Measurements from ENCODE around the gene ST3GAL2. TPM values are rescaled to one million over a fixed set of nuclear protein-coding genes. Genes with fewer than 3 reads are reported as not detected.

The ST3GAL2 gene
- total and polyA plus RNA-seq, 4 donors = 8.4 to 37.0 (median 30.5) TPM

DNA sequence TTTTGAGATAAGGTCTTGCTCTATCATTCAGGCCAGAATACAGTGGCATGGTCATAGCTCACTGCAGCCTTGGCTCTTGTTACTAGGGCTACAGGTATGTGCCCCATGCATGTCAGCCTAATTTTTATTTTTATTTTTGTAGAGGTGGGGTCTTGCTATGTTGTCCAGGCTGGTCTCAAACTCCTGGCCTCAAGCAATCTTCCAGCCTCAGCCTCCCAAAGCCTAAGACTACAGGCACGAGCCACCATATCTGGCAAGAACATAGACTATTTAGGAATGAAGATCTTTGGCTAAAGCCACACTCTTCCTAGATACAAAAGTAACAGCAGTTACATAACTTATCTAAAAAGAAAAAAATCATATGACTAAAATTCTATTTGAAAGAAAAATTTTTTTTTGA lies 107.8 kb downstream of the ST3GAL2 start:
- DNase-seq (no peak), ATAC-seq (ENCODE audit: insufficient read depth, low FRiP score) (no peak)
- TF ChIP-seq, protein P1, sequence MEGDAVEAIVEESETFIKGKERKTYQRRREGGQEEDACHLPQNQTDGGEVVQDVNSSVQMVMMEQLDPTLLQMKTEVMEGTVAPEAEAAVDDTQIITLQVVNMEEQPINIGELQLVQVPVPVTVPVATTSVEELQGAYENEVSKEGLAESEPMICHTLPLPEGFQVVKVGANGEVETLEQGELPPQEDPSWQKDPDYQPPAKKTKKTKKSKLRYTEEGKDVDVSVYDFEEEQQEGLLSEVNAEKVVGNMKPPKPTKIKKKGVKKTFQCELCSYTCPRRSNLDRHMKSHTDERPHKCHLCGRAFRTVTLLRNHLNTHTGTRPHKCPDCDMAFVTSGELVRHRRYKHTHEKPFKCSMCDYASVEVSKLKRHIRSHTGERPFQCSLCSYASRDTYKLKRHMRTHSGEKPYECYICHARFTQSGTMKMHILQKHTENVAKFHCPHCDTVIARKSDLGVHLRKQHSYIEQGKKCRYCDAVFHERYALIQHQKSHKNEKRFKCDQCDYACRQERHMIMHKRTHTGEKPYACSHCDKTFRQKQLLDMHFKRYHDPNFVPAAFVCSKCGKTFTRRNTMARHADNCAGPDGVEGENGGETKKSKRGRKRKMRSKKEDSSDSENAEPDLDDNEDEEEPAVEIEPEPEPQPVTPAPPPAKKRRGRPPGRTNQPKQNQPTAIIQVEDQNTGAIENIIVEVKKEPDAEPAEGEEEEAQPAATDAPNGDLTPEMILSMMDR (IDR thresholded peaks at IDR 0.05; ENCODE audit: control extremely low read depth, extremely low read depth) = no peak
- Histone ChIP-seq H3K36me3 (ENCODE audit: control insufficient read depth in 4 of 4, insufficient read depth in 4 of 4, low read length in 4 of 4) (peaks cover 14 to 32% (median 17%) of the 10 kb centered on the region in 4 donors), H3K4me1 (ENCODE audit: control insufficient read depth in 5 of 5, insufficient read depth in 5 of 5, low read length in 5 of 5) (no peaks in the 10 kb centered on the region), H3K27me3 (ENCODE audit: control insufficient read depth in 3 of 3, insufficient read depth in 3 of 3, low read length in 2 of 3) (no peaks in the 10 kb centered on the region), H3K9me3 (ENCODE audit: control insufficient read depth in 4 of 4, insufficient read depth in 3 of 4, low read length in 3 of 4) (no peaks in the 10 kb centered on the region), H3K9ac (ENCODE audit: insufficient read depth in 1 of 2, low read length in 2 of 2) (no peak overlapping the region), H3K4me3 (no peak overlapping the region), H3K27ac (ENCODE audit: low read depth in 1 of 2, low read length in 1 of 2) (no peak overlapping the region)
- WGBS, 2 donors = 90 to 96% methylated on average over 1 of the region's 1 CpG

Small RNA genes within 50 kb of the gene (small RNA-seq; reads per million reads assigned to genes)
- gene RNU6-23P (ENCODE audit: low replicate concordance) = 0.08 reads per million
- gene RPS27P26 (ENCODE audit: low replicate concordance) = not detected

Other genes starting within 250 kb of the ST3GAL2 start
- gene EXOSC6, start 187.2 kb downstream of the ST3GAL2 start, total RNA-seq = 10 to 100 TPM; 27.8 to 28.0 TPM
- 10 to 100 TPM in 1 of 2 donors, 1 to 10 TPM in 1; 7.1 to 17.6 TPM for gene EXOSC6, start 187.2 kb downstream of the ST3GAL2 start, polyA plus RNA-seq
- gene AARS1, start 149.6 kb downstream of the ST3GAL2 start, total RNA-seq = 100 to 1,000 TPM in 1 of 2 donors, 10 to 100 TPM in 1; 61.3 to 147 TPM
- gene AARS1, start 149.6 kb downstream of the ST3GAL2 start, polyA plus RNA-seq = 10 to 100 TPM; 46.9 to 73.8 TPM
- 10 to 100 TPM; 27.1 to 27.2 TPM for gene DDX19B, start 139.9 kb downstream of the ST3GAL2 start, total RNA-seq
- gene DDX19B, start 139.9 kb downstream of the ST3GAL2 start, polyA plus RNA-seq = 10 to 100 TPM; 23.2 to 32.7 TPM
- gene DDX19A, start 92.2 kb downstream of the ST3GAL2 start, total RNA-seq = 10 to 100 TPM; 27.3 to 38.7 TPM
- gene DDX19A, start 92.2 kb downstream of the ST3GAL2 start, polyA plus RNA-seq = 10 to 100 TPM; 18.9 to 27.4 TPM
- 10 to 100 TPM; 13.7 to 24.1 TPM for gene FCSK, start 15.5 kb upstream of the ST3GAL2 start, total RNA-seq
- 10 to 100 TPM; 12.0 to 14.7 TPM for gene FCSK, start 15.5 kb upstream of the ST3GAL2 start, polyA plus RNA-seq
- 10 to 100 TPM; 38.4 to 65.8 TPM for gene COG4, start 84.5 kb upstream of the ST3GAL2 start, total RNA-seq
- 10 to 100 TPM; 29.3 to 40.4 TPM for gene COG4, start 84.5 kb upstream of the ST3GAL2 start, polyA plus RNA-seq
- 100 to 1,000 TPM; 129 to 242 TPM for gene SF3B3, start 84.7 kb upstream of the ST3GAL2 start, total RNA-seq
- gene SF3B3, start 84.7 kb upstream of the ST3GAL2 start, polyA plus RNA-seq = 10 to 100 TPM; 73.7 to 73.9 TPM
- gene IL34, start 207.5 kb upstream of the ST3GAL2 start, total RNA-seq = 10 to 100 TPM; 11.6 to 13.0 TPM
- 1 to 10 TPM; 1.5 to 2.7 TPM for gene IL34, start 207.5 kb upstream of the ST3GAL2 start, polyA plus RNA-seq
- 10 to 100 TPM; 72.5 to 91.3 TPM for gene MTSS2, start 247.0 kb upstream of the ST3GAL2 start, total RNA-seq
- 10 to 100 TPM; 40.6 to 74.0 TPM for gene MTSS2, start 247.0 kb upstream of the ST3GAL2 start, polyA plus RNA-seq

Measured in lung (tissue), 13 donors.